ENCODE data around the gene ENTREP1.

The ENTREP1 gene

GRCh38 chr9:69363191-69363590 is 38.2 kb downstream of the ENTREP1 start:
- H3K9me3 ChIP-seq (ENCODE audit: control insufficient read depth, insufficient read depth, low read length) = no peaks in the 10 kb centered on the region
- no peak overlapping the region for H3K27ac ChIP-seq (ENCODE audit: low read length)
- H3K27me3 ChIP-seq (ENCODE audit: control insufficient read depth, insufficient read depth, low read length) = no peaks in the 10 kb centered on the region
- no peak for DNase-seq (ENCODE audit: low read depth, low spot score)
- H3K36me3 ChIP-seq (ENCODE audit: control insufficient read depth, insufficient read depth, low read length) = no peaks in the 10 kb centered on the region
- no peak overlapping the region for H3K4me3 ChIP-seq (ENCODE audit: low read length)
- no CpG with 5 or more reads among the region's 1 CpG for WGBS (ENCODE audit: insufficient coverage, insufficient read length)
- no peaks in the 10 kb centered on the region for H3K4me1 ChIP-seq (ENCODE audit: control insufficient read depth, insufficient read depth, low read length)

- Histone ChIP-seq H3K36me3 (ENCODE audit: control insufficient read depth, insufficient read depth, low read length) (no peaks in the 10 kb centered on the region), H3K4me1 (ENCODE audit: control insufficient read depth, insufficient read depth, low read length) (no peaks in the 10 kb centered on the region), H3K27me3 (ENCODE audit: control insufficient read depth, insufficient read depth, low read length) (no peaks in the 10 kb centered on the region), H3K4me3 (ENCODE audit: low read length) (no peak overlapping the region), H3K9me3 (ENCODE audit: control insufficient read depth, insufficient read depth, low read length) (no peaks in the 10 kb centered on the region), H3K27ac (ENCODE audit: low read length) (no peak overlapping the region)
- DNase-seq (ENCODE audit: low read depth, low spot score) = no peak
- no CpG with 5 or more reads among the region's 3 CpGs for WGBS (ENCODE audit: insufficient coverage, insufficient read length)
Observed at GRCh38 chr9:69364510-69365150, 39.6 kb downstream of the ENTREP1 start.

GRCh38 chr9:69370430-69370829 is 45.4 kb downstream of the ENTREP1 start:
- H3K4me1 ChIP-seq (ENCODE audit: control insufficient read depth, insufficient read depth, low read length) = no peaks in the 10 kb centered on the region
- no peak overlapping the region for H3K27ac ChIP-seq (ENCODE audit: low read length)
- H3K36me3 ChIP-seq (ENCODE audit: control insufficient read depth, insufficient read depth, low read length) = no peaks in the 10 kb centered on the region
- no peak for DNase-seq (ENCODE audit: low read depth, low spot score)
- no CpG with 5 or more reads among the region's 2 CpGs for WGBS (ENCODE audit: insufficient coverage, insufficient read length)
- H3K4me3 ChIP-seq (ENCODE audit: low read length) = no peak overlapping the region
- no peaks in the 10 kb centered on the region for H3K27me3 ChIP-seq (ENCODE audit: control insufficient read depth, insufficient read depth, low read length)
- no peaks in the 10 kb centered on the region for H3K9me3 ChIP-seq (ENCODE audit: control insufficient read depth, insufficient read depth, low read length)

GRCh38 chr9:69371001-69371400 is 46.0 kb downstream of the ENTREP1 start:
- Histone ChIP-seq H3K9me3 (ENCODE audit: control insufficient read depth, insufficient read depth, low read length) (no peaks in the 10 kb centered on the region), H3K4me1 (ENCODE audit: control insufficient read depth, insufficient read depth, low read length) (no peaks in the 10 kb centered on the region), H3K27me3 (ENCODE audit: control insufficient read depth, insufficient read depth, low read length) (no peaks in the 10 kb centered on the region), H3K36me3 (ENCODE audit: control insufficient read depth, insufficient read depth, low read length) (no peaks in the 10 kb centered on the region), H3K27ac (ENCODE audit: low read length) (no peak overlapping the region), H3K4me3 (ENCODE audit: low read length) (no peak overlapping the region)
- DNase-seq (ENCODE audit: low read depth, low spot score) = no peak
- no CpG with 5 or more reads among the region's 1 CpG for WGBS (ENCODE audit: insufficient coverage, insufficient read length)

GRCh38 chr9:69376651-69377050 is 51.6 kb downstream of the ENTREP1 start:
- Histone ChIP-seq H3K27me3 (ENCODE audit: control insufficient read depth, insufficient read depth, low read length) (no peaks in the 10 kb centered on the region), H3K9me3 (ENCODE audit: control insufficient read depth, insufficient read depth, low read length) (no peaks in the 10 kb centered on the region), H3K4me3 (ENCODE audit: low read length) (no peak overlapping the region), H3K36me3 (ENCODE audit: control insufficient read depth, insufficient read depth, low read length) (peaks cover 3% of the 10 kb centered on the region; the same call in 1 of the 2 replicates), H3K4me1 (ENCODE audit: control insufficient read depth, insufficient read depth, low read length) (no peaks in the 10 kb centered on the region), H3K27ac (ENCODE audit: low read length) (no peak overlapping the region)
- no CpG with 5 or more reads among the region's 3 CpGs for WGBS (ENCODE audit: insufficient coverage, insufficient read length)
- DNase-seq (ENCODE audit: low read depth, low spot score) = no peak

GRCh38 chr9:69377291-69377690 is 52.3 kb downstream of the ENTREP1 start:
- no peaks in the 10 kb centered on the region; the same call in 1 of the 2 replicates for H3K4me1 ChIP-seq (ENCODE audit: control insufficient read depth, insufficient read depth, low read length)
- H3K4me3 ChIP-seq (ENCODE audit: low read length) = no peak overlapping the region
- no peaks in the 10 kb centered on the region for H3K27me3 ChIP-seq (ENCODE audit: control insufficient read depth, insufficient read depth, low read length)
- no peak for DNase-seq (ENCODE audit: low read depth, low spot score)
- peaks cover 3% of the 10 kb centered on the region; the same call in 1 of the 2 replicates for H3K36me3 ChIP-seq (ENCODE audit: control insufficient read depth, insufficient read depth, low read length)
- no CpG with 5 or more reads among the region's 13 CpGs for WGBS (ENCODE audit: insufficient coverage, insufficient read length)
- no peaks in the 10 kb centered on the region for H3K9me3 ChIP-seq (ENCODE audit: control insufficient read depth, insufficient read depth, low read length)
- H3K27ac ChIP-seq (ENCODE audit: low read length) = no peak overlapping the region

- Histone ChIP-seq H3K36me3 (ENCODE audit: control insufficient read depth, insufficient read depth, low read length) (peaks cover 3% of the 10 kb centered on the region; the same call in 1 of the 2 replicates), H3K4me1 (ENCODE audit: control insufficient read depth, insufficient read depth, low read length) (no peaks in the 10 kb centered on the region; the same call in 1 of the 2 replicates), H3K27ac (ENCODE audit: low read length) (no peak overlapping the region), H3K27me3 (ENCODE audit: control insufficient read depth, insufficient read depth, low read length) (no peaks in the 10 kb centered on the region), H3K4me3 (ENCODE audit: low read length) (no peak overlapping the region), H3K9me3 (ENCODE audit: control insufficient read depth, insufficient read depth, low read length) (no peaks in the 10 kb centered on the region)
- no CpG with 5 or more reads among the region's 2 CpGs for WGBS (ENCODE audit: insufficient coverage, insufficient read length)
- no peak for DNase-seq (ENCODE audit: low read depth, low spot score)
Observed at GRCh38 chr9:69377981-69378380, 53.0 kb downstream of the ENTREP1 start.

- Histone ChIP-seq H3K27me3 (ENCODE audit: control insufficient read depth, insufficient read depth, low read length) (no peaks in the 10 kb centered on the region), H3K36me3 (ENCODE audit: control insufficient read depth, insufficient read depth, low read length) (peaks cover 3% of the 10 kb centered on the region; the same call in 1 of the 2 replicates), H3K9me3 (ENCODE audit: control insufficient read depth, insufficient read depth, low read length) (no peaks in the 10 kb centered on the region), H3K4me3 (ENCODE audit: low read length) (no peak overlapping the region), H3K27ac (ENCODE audit: low read length) (no peak overlapping the region), H3K4me1 (ENCODE audit: control insufficient read depth, insufficient read depth, low read length) (no peaks in the 10 kb centered on the region; the same call in 1 of the 2 replicates)
- no peak for DNase-seq (ENCODE audit: low read depth, low spot score)
- no CpG with 5 or more reads among the region's 9 CpGs for WGBS (ENCODE audit: insufficient coverage, insufficient read length)
Observed at GRCh38 chr9:69379270-69379982, 54.4 kb downstream of the ENTREP1 start.

- WGBS (ENCODE audit: insufficient coverage, insufficient read length) = no CpG with 5 or more reads among the region's 6 CpGs
- no peak for DNase-seq (ENCODE audit: low read depth, low spot score)
- no peak overlapping the region for H3K27ac ChIP-seq (ENCODE audit: low read length)
Observed at GRCh38 chr9:69380301-69380700, 55.3 kb downstream of the ENTREP1 start.

GRCh38 chr9:69380811-69381210 is 55.8 kb downstream of the ENTREP1 start:
- H3K4me3 ChIP-seq (ENCODE audit: low read length) = no peak overlapping the region
- H3K27me3 ChIP-seq (ENCODE audit: control insufficient read depth, insufficient read depth, low read length) = no peaks in the 10 kb centered on the region
- no peak overlapping the region for H3K27ac ChIP-seq (ENCODE audit: low read length)
- DNase-seq (ENCODE audit: low read depth, low spot score) = no peak
- peaks cover 1% of the 10 kb centered on the region for H3K4me1 ChIP-seq (ENCODE audit: control insufficient read depth, insufficient read depth, low read length)
- H3K36me3 ChIP-seq (ENCODE audit: control insufficient read depth, insufficient read depth, low read length) = peaks cover 3% of the 10 kb centered on the region; the same call in 1 of the 2 replicates
- H3K9me3 ChIP-seq (ENCODE audit: control insufficient read depth, insufficient read depth, low read length) = no peaks in the 10 kb centered on the region
- no CpG with 5 or more reads among the region's 3 CpGs for WGBS (ENCODE audit: insufficient coverage, insufficient read length)

More at GRCh38 chr9:69380301-69380700, 55.3 kb downstream of the ENTREP1 start:
- no peak overlapping the region for H3K4me3 ChIP-seq (ENCODE audit: low read length)
- peaks cover 3% of the 10 kb centered on the region; the same call in 1 of the 2 replicates for H3K36me3 ChIP-seq (ENCODE audit: control insufficient read depth, insufficient read depth, low read length)
- H3K27me3 ChIP-seq (ENCODE audit: control insufficient read depth, insufficient read depth, low read length) = no peaks in the 10 kb centered on the region
- no peaks in the 10 kb centered on the region; the same call in 1 of the 2 replicates for H3K4me1 ChIP-seq (ENCODE audit: control insufficient read depth, insufficient read depth, low read length)
- no peaks in the 10 kb centered on the region for H3K9me3 ChIP-seq (ENCODE audit: control insufficient read depth, insufficient read depth, low read length)

Measured in iPS DF 6.9 (cell line).